GM12873 (cell line): Measurements from ENCODE around the gene RUVBL1.

Experiments
- CTCF ChIP-seq: IDR thresholded peaks from 2 replicates; pipeline ENCODE4 v1.5.1; 2012; ENCODE audit warnings: low read depth, mild to moderate bottlenecking, moderate library complexity, low read length, control low read depth; ENCODE audit not compliant: insufficient read depth; ENCODE audit errors: missing control alignments

The RUVBL1 gene

GRCh38 chr3:128052595-128053351, 70.8 kb downstream of the RUVBL1 start:
- no peak for TF ChIP-seq CTCF

DNA sequence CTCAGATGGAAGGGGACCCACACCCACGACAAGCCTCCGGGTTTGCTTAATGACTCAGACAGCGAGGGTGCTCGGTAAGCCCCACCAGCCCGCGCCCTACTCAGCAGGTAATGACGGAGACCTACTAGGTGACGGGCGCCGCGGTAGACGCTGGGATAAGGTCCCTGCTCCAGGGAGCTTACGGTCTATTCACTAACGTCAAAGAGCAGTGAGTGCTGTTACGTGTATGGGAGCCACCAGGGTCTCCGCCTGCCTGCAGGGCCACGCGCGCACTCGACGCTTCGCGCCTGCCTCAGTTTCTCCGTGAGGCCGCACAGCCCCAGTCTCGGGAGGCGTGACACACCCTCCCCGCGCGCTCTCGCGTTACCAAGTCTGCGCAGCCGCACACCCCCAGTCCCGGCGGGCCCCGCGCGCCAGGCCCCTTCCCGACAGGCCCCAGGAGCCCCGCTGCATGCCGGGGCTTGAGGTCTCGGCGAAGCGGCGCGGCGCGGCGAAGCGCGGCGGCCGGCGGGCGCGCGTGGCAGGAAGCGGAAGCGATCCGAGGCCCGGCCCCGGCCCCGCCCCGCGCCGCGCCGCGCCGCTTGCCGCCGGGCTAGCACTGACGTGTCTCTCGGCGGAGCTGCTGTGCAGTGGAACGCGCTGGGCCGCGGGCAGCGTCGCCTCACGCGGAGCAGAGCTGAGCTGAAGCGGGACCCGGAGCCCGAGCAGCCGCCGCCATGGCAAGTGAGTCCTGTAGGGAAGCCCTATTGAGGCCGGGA, 71.6 kb downstream of the RUVBL1 start, which contains the start of gene SEC61A1:
SEC61A1 (plus strand) TSS at position 601 of the 758 bp plus-strand sequence; CDS start at position 717, 116 bp downstream.
- TF ChIP-seq CTCF: no peak

DNA sequence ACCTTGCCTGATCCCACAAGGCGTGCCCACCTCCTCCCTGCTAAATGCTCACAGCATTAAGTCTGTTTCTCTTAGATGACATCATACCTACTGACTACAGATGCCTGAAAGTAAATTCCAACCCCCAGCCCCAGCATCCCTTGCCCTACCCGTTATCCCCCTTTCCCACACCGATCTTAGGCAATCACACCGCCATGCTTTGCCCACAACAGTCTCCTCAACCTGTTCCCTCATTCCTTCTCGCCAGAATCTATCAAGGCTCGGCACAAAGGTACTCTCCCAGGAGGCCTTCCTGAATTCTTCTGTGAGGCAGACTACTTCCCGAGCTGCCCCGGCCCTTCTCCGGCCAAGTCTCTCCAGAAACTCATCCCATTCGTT, 72.2 kb downstream of the RUVBL1 start:
- TF ChIP-seq CTCF: no peak

- TF ChIP-seq CTCF: no peak
Observed at GRCh38 chr3:128050597-128050996, 73.0 kb downstream of the RUVBL1 start.

GRCh38 chr3:128041344-128041743, 82.3 kb downstream of the RUVBL1 start:
- TF ChIP-seq CTCF: no peak

- no peak for TF ChIP-seq CTCF
Observed at GRCh38 chr3:128040660-128041059, 83.0 kb downstream of the RUVBL1 start.

- TF ChIP-seq CTCF: no peak
Observed at GRCh38 chr3:128040041-128040440, 83.6 kb downstream of the RUVBL1 start.
